H1 (cell line): ENCODE measurements around the gene PHKA2. TPM values are rescaled to one million over a fixed set of nuclear protein-coding genes. Genes with fewer than 3 reads are reported as not detected.

ENCODE experiments used
- CTCF ChIA-PET: fragments of 300-600 bp; sonication (Branson Sonifier 250); formaldehyde crosslinking; loops from one replicate; lab custom pipeline; 2021; ENCODE audit not compliant: partially characterized antibody; lab: Charles Lee
- POLR2A ChIA-PET: fragments of 300-600 bp; sonication (Branson Sonifier 250); formaldehyde crosslinking; loops from one replicate; lab custom pipeline; 2021; ENCODE audit warnings: inconsistent platforms; ENCODE audit not compliant: partially characterized antibody; lab: Charles Lee
- DNase-seq, 2 experiments: peaks; one replicate each; pipeline versions ENCODE4 v3.0.0 to v3.0.0-alpha.2; 2010 to 2022; ENCODE audit warnings: low spot score in 2 of 2, low read depth in 1 of 2, mixed read lengths in 1 of 2
- FAIRE-seq: peaks from 2 replicates; lab custom pipeline; 2011; peaks lifted over from hg19 to GRCh38; lab: Jason Lieb, UNC
- H2AFZ ChIP-seq: 2 replicates; pipeline ENCODE4 v1.8.1; 2012; ENCODE audit warnings: low read length, inconsistent platforms
- H2AK5ac ChIP-seq: 2 replicates; pipeline ENCODE4 v1.6.1; 2013; ENCODE audit warnings: low read depth, low read length
- H2BK120ac ChIP-seq: replicated peaks from 2 replicates; pipeline ENCODE3; 2013; ENCODE audit warnings: low read depth, low read length, inconsistent platforms
- H2BK12ac ChIP-seq: 2 replicates; pipeline ENCODE4 v1.6.1; 2013; ENCODE audit warnings: low read depth, low read length
- H2BK15ac ChIP-seq: 2 replicates; pipeline ENCODE4 v1.6.1; 2013; ENCODE audit warnings: low read length
- H2BK20ac ChIP-seq: 2 replicates; pipeline ENCODE4 v1.6.1; 2013; ENCODE audit warnings: low read length
- H2BK5ac ChIP-seq: 2 replicates; pipeline ENCODE4 v1.6.1; 2013; ENCODE audit warnings: low read depth, low read length
- H3K14ac ChIP-seq: 2 replicates; pipeline ENCODE4 v1.6.1; 2013; ENCODE audit warnings: inconsistent platforms; ENCODE audit not compliant: insufficient read length
- H3K18ac ChIP-seq: 2 replicates; pipeline ENCODE4 v1.6.1; 2013; ENCODE audit warnings: low read length; ENCODE audit errors: extremely low read depth
- H3K23ac ChIP-seq: 2 replicates; pipeline ENCODE4 v1.6.1; 2013; ENCODE audit warnings: inconsistent platforms; ENCODE audit not compliant: insufficient read length
- H3K23me2 ChIP-seq: 2 replicates; pipeline ENCODE4 v1.6.1; 2013; ENCODE audit warnings: low read depth, low read length
- H3K27ac ChIP-seq: 2 replicates; pipeline ENCODE4 v1.6.1; 2011; ENCODE audit warnings: low read depth, low read length, inconsistent platforms
- H3K27me3 ChIP-seq, 4 experiments: replicated peaks in 1 of 4; 1 replicate in 1 of 4; 2 replicates in 3 of 4; pipeline versions ENCODE4 v1.6.1 to v1.8.1; 2011 to 2013; ENCODE audit warnings: low read length in 3 of 4, mild to moderate bottlenecking in 3 of 4, inconsistent platforms in 2 of 4, mixed read lengths in 2 of 4, moderate library complexity in 1 of 4; ENCODE audit not compliant: control insufficient read depth in 3 of 4, insufficient read depth in 3 of 4; ENCODE audit errors: extremely low read depth in 1 of 4
- H3K36me3 ChIP-seq, 4 experiments: 2 replicates each; pipeline versions ENCODE4 v1.6.1 to v1.8.1; 2011 to 2013; ENCODE audit warnings: mild to moderate bottlenecking in 4 of 4, low read length in 3 of 4, moderate library complexity in 2 of 4, control low read depth in 1 of 4, inconsistent platforms in 1 of 4; ENCODE audit not compliant: insufficient read depth in 4 of 4, control insufficient read depth in 2 of 4
- H3K4ac ChIP-seq: replicated peaks from 2 replicates; pipeline ENCODE3; 2013; ENCODE audit warnings: low read length, low read depth, mixed read lengths, inconsistent platforms; ENCODE audit not compliant: insufficient read length
- H3K4me1 ChIP-seq, 4 experiments: replicated peaks in 1 of 4; 1 replicate in 1 of 4; 2 replicates in 3 of 4; pipeline versions ENCODE4 v1.6.1 to v1.8.1; 2011 to 2013; ENCODE audit warnings: low read length in 3 of 4, inconsistent platforms in 2 of 4, mixed read lengths in 1 of 4; ENCODE audit not compliant: insufficient read depth in 4 of 4, control insufficient read depth in 3 of 4
- H3K4me2 ChIP-seq, 2 experiments: 2 replicates each; pipeline versions ENCODE4 v1.6.1 to v1.8.1; 2011 to 2013; ENCODE audit warnings: low read depth in 2 of 2, low read length in 2 of 2, control low read depth in 1 of 2, inconsistent platforms in 1 of 2, mild to moderate bottlenecking in 1 of 2; ENCODE audit not compliant: insufficient read depth in 1 of 2
- H3K4me3 ChIP-seq, 4 experiments: fragments of 200-600, 300-600 bp in 1 of 4; sonication (generic), shearing (Covaris generic), sonication (Bioruptor Twin) in 1 of 4; 2 replicates each; pipeline versions ENCODE4 v1.5.1 to v1.8.1; 2011 to 2016; ENCODE audit warnings: low read length in 4 of 4, low read depth in 3 of 4, control low read depth in 2 of 4, inconsistent platforms in 2 of 4, mild to moderate bottlenecking in 2 of 4, mixed read lengths in 1 of 4, moderate library complexity in 1 of 4; ENCODE audit not compliant: insufficient read depth in 2 of 4; ENCODE audit errors: extremely low read depth in 1 of 4
- H3K56ac ChIP-seq: replicated peaks from 2 replicates; pipeline ENCODE3; 2013; ENCODE audit warnings: low read depth, mild to moderate bottlenecking, mixed read lengths, low read length, inconsistent platforms; ENCODE audit not compliant: insufficient read length
- H3K79me1 ChIP-seq: 2 replicates; pipeline ENCODE4 v1.6.1; 2013; ENCODE audit warnings: low read depth, low read length, control low read depth
- H3K79me2 ChIP-seq, 2 experiments: 2 replicates each; pipeline versions ENCODE4 v1.6.1 to v1.8.1; 2012 to 2013; ENCODE audit warnings: low read length in 2 of 2, mild to moderate bottlenecking in 2 of 2, inconsistent platforms in 1 of 2; ENCODE audit not compliant: insufficient read depth in 2 of 2, control insufficient read depth in 1 of 2
- H3K9ac ChIP-seq, 4 experiments: replicated peaks in 1 of 4; 1 replicate in 1 of 4; 2 replicates in 3 of 4; pipeline versions ENCODE4 v1.6.1 to v1.8.1; 2011 to 2013; ENCODE audit warnings: low read depth in 3 of 4, low read length in 3 of 4, control low read depth in 2 of 4, mild to moderate bottlenecking in 2 of 4, moderate library complexity in 2 of 4, inconsistent platforms in 1 of 4; ENCODE audit errors: extremely low read depth in 1 of 4
- H3K9me3 ChIP-seq, 2 experiments: 2 replicates each; pipeline versions ENCODE4 v1.6.1 to v1.8.1; 2012 to 2013; ENCODE audit warnings: mild to moderate bottlenecking in 2 of 2, moderate library complexity in 2 of 2, control low read depth in 1 of 2, inconsistent platforms in 1 of 2, low read depth in 1 of 2, low read length in 1 of 2, mixed read lengths in 1 of 2; ENCODE audit not compliant: insufficient read depth in 2 of 2
- H4K20me1 ChIP-seq, 2 experiments: replicated peaks in 1 of 2; 2 replicates each; pipeline versions ENCODE3 to v1.8.1; 2011 to 2013; ENCODE audit warnings: inconsistent platforms in 2 of 2, low read length in 2 of 2, mild to moderate bottlenecking in 1 of 2; ENCODE audit not compliant: insufficient read depth in 2 of 2, control insufficient read depth in 1 of 2
- H4K5ac ChIP-seq: 2 replicates; pipeline ENCODE4 v1.6.1; 2013; ENCODE audit warnings: low read length, low read depth, mixed read lengths, inconsistent platforms; ENCODE audit not compliant: insufficient read length
- H4K8ac ChIP-seq: 2 replicates; pipeline ENCODE4 v1.8.0; 2013; ENCODE audit warnings: mild to moderate bottlenecking, moderate library complexity, low read length, inconsistent platforms; ENCODE audit not compliant: insufficient read depth; ENCODE audit errors: extremely low read depth
- H4K91ac ChIP-seq: replicated peaks from 2 replicates; pipeline ENCODE3; 2013; ENCODE audit warnings: low read length, mixed read lengths, inconsistent platforms; ENCODE audit not compliant: insufficient read length
- MAX ChIP-seq: IDR thresholded peaks from 2 replicates; pipeline ENCODE4 v1.6.1; 2012; ENCODE audit warnings: inconsistent platforms
- TAF7 ChIP-seq: optimal IDR thresholded peaks from 2 replicates; pipeline ENCODE3; 2011; ENCODE audit warnings: low read depth, mild to moderate bottlenecking, inconsistent platforms, low read length, moderate library complexity, borderline replicate concordance
- WGBS, 2 experiments: shearing (Covaris generic) in 1 of 2; methylation state at CpG; one replicate each; pipeline versions ENCODE4 v1.1.6 to v1.1.7; 2013 to 2015; ENCODE audit warnings: low lambda C conversion rate in 2 of 2, mixed read lengths in 2 of 2, inconsistent platforms in 1 of 2, low coverage in 1 of 2, missing lambda C conversion rate in 1 of 2; ENCODE audit not compliant: insufficient replicate concordance in 2 of 2, insufficient coverage in 1 of 2, insufficient read length in 1 of 2; ENCODE audit errors: extremely low coverage in 1 of 2, missing lambda C conversion rate in 1 of 2; 5-methylcytosine and 5-hydroxymethylcytosine counted together
- polyA plus RNA-seq, 7 experiments: library from polyadenylated mRNA; depleted of rRNA in 3 of 7; stranded (reverse) in 5 of 7; unstranded in 2 of 7; fragments of >200 nt in 5 of 7; fragments of 200-250 nt in 2 of 7; gene quantifications; 1 replicate in 5 of 7; 2 replicates in 1 of 7; 4 replicates in 1 of 7; pipeline versions ENCODE4 v1.2.1 to v1.2.3, GENCODE V29; 2011 to 2013; ENCODE audit warnings: missing spikeins in 2 of 7, mixed read lengths in 2 of 7
- total RNA-seq: library from RNA; stranded (reverse); fragmentation: NEBNext Ultra II Directional; extraction: Animal tissue kit (Norgen Biotek cat#: 25700); gene quantifications from 2 replicates; pipeline ENCODE4 v1.2.1, GENCODE V29; 2021
- TF ChIP-seq, protein P1 (sequence below): IDR thresholded peaks from 2 replicates; pipeline ENCODE4 v1.6.1; 2012; ENCODE audit warnings: inconsistent platforms

Gene PHKA2
- total and polyA plus RNA-seq, 2 of the 8 experiments (the other 6 are each of a cell fraction or from before 2014, with no cell fraction given): 28.1 to 35.8 TPM

- Histone ChIP-seq H3K18ac (no peak overlapping the region; the same call in 1 of the 2 replicates), H3K4ac (no peak overlapping the region), H3K23ac (no peak overlapping the region), H2BK5ac (no peak overlapping the region), H3K9ac (no peak overlapping the region), H4K91ac (no peak overlapping the region), H3K27ac (no peak overlapping the region), H3K79me2 (no peaks in the 10 kb centered on the region), H3K9me3 (no peaks in the 10 kb centered on the region), H3K79me1 (no peaks in the 10 kb centered on the region), H3K4me3 (peak overlapping the region in 3 of 4 experiments; percentile 23 to 53 (median 24); a peak in 5 of 8 replicates), H3K36me3 (no peaks in the 10 kb centered on the region), H2AK5ac (no peak overlapping the region), H2AFZ (no peak overlapping the region; the same call in 1 of the 2 replicates), H2BK15ac (no peak overlapping the region), H3K56ac (no peak overlapping the region), H3K14ac (no peak overlapping the region), H2BK120ac (no peak overlapping the region), H3K27me3 (no peaks in the 10 kb centered on the region; a peak in 1 of 7 replicates), H4K5ac (no peak overlapping the region), H4K20me1 (no peaks in the 10 kb centered on the region), H3K4me2 (peak overlapping the region; percentile 79 to 91), H3K23me2 (peaks cover 10% of the 10 kb centered on the region; the same call in 1 of the 2 replicates), H3K4me1 (peaks cover 0 to 10% (median 2%) of the 10 kb centered on the region in 4 experiments; a peak in 2 of 7 replicates), H4K8ac (no peak overlapping the region), H2BK20ac (no peak overlapping the region), H2BK12ac (no peak overlapping the region)
- FAIRE-seq (no peak), DNase-seq (peak in 1 of 2 experiments; percentile 54)
- TF ChIP-seq MAX (peak; percentile 81), TAF7 (no peak)
- TF ChIP-seq, protein P1, sequence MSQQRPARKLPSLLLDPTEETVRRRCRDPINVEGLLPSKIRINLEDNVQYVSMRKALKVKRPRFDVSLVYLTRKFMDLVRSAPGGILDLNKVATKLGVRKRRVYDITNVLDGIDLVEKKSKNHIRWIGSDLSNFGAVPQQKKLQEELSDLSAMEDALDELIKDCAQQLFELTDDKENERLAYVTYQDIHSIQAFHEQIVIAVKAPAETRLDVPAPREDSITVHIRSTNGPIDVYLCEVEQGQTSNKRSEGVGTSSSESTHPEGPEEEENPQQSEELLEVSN: peak; percentile 68
- ChIA-PET CTCF (interaction anchor here (0.6 to 2.2 kb wide), 9 partner anchors 119 to 574 kb away, joined by 3 to 13 read pairs (median 3); no protein-coding TSS in a partner anchor), POLR2A (interaction anchor here (0.6 to 1.0 kb wide), 3 partner anchors 18 to 236 kb away, joined by 3 to 4 read pairs (median 3); no protein-coding TSS in a partner anchor)
- 39% methylated on average over 16 of the region's 25 CpGs; no CpG with 5 or more reads in 1 of the 2 experiments for WGBS, 2 experiments
Measured at GRCh38 chrX:18887177-18887824, 96.6 kb downstream of the PHKA2 start.
